Muscle of leg (tissue), 11 donors: ENCODE measurements around the gene PRRG2. TPM values are rescaled to one million over a fixed set of nuclear protein-coding genes. Genes with fewer than 3 reads are reported as not detected.
"Not testable (repeated sequence)": the region's sequence is repeated elsewhere in the genome, so short reads cannot be mapped to it uniquely, and the experiment has no call there.

Experiments
- DNase-seq: peaks from one replicate; pipeline ENCODE4 v3.0.0; 2013
- H3K27ac ChIP-seq: one replicate; pipeline ENCODE4 v1.5.1; 2013; ENCODE audit warnings: mild to moderate bottlenecking, low read length, control low read depth
- H3K27me3 ChIP-seq: one replicate; pipeline ENCODE4 v1.6.1; 2013; ENCODE audit warnings: low read length; ENCODE audit not compliant: control insufficient read depth, insufficient read depth
- H3K36me3 ChIP-seq: one replicate; pipeline ENCODE4 v1.6.1; 2013; ENCODE audit warnings: low read length; ENCODE audit not compliant: control insufficient read depth, insufficient read depth
- H3K4me1 ChIP-seq: one replicate; pipeline ENCODE4 v1.6.1; 2013; ENCODE audit warnings: low read length; ENCODE audit not compliant: control insufficient read depth, insufficient read depth
- H3K4me3 ChIP-seq: one replicate; pipeline ENCODE4 v1.5.1; 2013; ENCODE audit warnings: low read length, control low read depth
- H3K9me3 ChIP-seq: replicated peaks from 2 replicates; pipeline ENCODE4 v1.6.1; 2013; ENCODE audit warnings: low read depth, low read length; ENCODE audit not compliant: control insufficient read depth
- WGBS: methylation state at CpG from one replicate; pipeline ENCODE4 v1.1.5; 2013; ENCODE audit warnings: missing lambda C conversion rate; ENCODE audit not compliant: insufficient coverage; 5-methylcytosine and 5-hydroxymethylcytosine counted together
- polyA plus RNA-seq, 8 donors: library from polyadenylated mRNA; unstranded; fragments of 120-200 nt; gene quantifications; one replicate each; pipeline versions ENCODE4 v1.2.1 to v1.2.3, GENCODE V29; 2013; ENCODE audit warnings: inconsistent platforms in 1 of 8, low replicate concordance in 1 of 8; ENCODE audit not compliant: insufficient read length in 8 of 8, insufficient read depth in 1 of 8
- total RNA-seq: library from RNA; stranded (reverse); fragments of 120-200 nt; gene quantifications from one replicate; pipeline ENCODE4 v1.2.4, GENCODE V29; 2013

The PRRG2 gene
- total and polyA plus RNA-seq, 9 donors = 0.28 to 0.88 (median 0.56) TPM

DNA sequence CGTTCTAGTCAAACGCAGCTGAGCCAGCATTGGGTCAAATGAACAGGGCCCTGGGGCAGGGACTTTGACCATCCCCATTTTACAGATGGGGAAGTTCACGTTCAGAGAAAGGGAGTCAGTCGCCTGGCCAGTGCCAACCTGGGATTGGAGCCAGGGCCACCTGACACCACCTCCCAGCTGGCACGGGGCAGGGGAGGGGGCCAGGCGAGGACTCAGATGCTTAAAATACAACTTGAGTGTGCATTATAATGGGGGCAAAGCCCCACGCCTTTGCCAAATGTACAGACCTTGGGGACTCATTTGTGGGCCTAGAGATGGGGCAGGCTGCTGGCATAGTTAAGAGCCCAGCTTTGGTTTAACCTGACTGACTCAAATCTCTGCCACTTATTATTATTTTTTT is 24.5 kb downstream of the PRRG2 start:
- Histone ChIP-seq H3K36me3 (peaks cover 86% of the 10 kb centered on the region), H3K9me3 (no peaks in the 10 kb centered on the region), H3K4me1 (peaks cover 3% of the 10 kb centered on the region), H3K27ac (no peak overlapping the region), H3K27me3 (no peaks in the 10 kb centered on the region), H3K4me3 (no peak overlapping the region)
- no peak for DNase-seq
- WGBS = 66% methylated on average over 4 of the region's 7 CpGs

DNA sequence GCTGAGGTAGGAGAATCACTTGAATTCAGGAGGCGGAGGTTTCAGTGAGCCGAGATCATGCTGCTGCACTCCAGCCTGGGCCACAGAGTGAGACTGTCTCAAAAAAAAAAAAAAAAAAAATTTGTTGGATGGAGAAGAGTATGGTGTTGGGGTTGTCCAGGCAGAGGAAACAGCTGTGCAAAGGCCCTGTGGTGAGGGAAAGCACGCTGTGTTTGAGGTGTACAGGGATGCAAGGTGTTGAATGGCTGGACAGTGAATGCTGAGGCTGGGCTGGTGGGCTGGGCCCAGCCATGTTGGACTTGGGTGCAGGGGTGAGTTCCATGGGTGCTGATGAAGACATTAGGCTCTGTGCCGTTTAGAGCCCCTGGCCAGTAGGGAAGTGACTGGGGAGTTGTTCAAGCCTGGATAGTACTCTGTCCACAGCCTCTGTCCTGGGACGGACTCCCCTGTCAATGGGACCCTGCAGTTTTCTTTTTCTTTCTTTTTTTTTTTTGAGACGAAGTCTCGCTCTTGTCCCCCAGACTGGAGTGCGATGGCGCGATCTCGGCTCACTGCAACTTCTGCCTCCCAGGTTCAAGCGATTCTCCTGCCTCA is 28.5 kb downstream of the PRRG2 start:
- Histone ChIP-seq H3K4me1 (peaks cover 3% of the 10 kb centered on the region), H3K4me3 (no peak overlapping the region), H3K27ac (no peak overlapping the region), H3K9me3 (no peaks in the 10 kb centered on the region), H3K27me3 (no peaks in the 10 kb centered on the region), H3K36me3 (peaks cover 70% of the 10 kb centered on the region)
- 98% methylated on average over 4 of the region's 12 CpGs for WGBS
- DNase-seq = no peak

DNA sequence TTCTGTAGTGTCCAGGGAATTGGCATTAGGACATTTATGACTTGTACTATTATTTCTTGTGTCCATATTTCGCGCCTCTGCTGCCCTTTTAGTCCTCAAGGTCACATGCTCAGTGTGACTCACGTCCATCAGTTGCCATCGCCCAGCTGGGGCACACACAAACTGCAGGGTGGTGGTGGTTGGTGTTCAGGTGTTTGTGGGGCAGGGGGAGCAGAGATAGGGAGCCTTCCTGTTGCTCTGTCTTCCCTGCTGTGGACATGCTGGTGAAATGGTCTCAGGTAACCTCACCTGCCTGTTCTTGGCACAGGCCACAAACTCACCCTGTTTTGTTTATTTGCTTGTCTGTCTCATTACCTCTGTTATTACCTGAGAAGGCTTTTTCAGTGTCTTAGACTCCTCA is 32.3 kb downstream of the PRRG2 start:
- peaks cover 3% of the 10 kb centered on the region for H3K9me3 ChIP-seq
- H3K36me3 ChIP-seq = peaks cover 71% of the 10 kb centered on the region
- 92% methylated on average over 2 of the region's 4 CpGs for WGBS
- H3K4me1 ChIP-seq = no peaks in the 10 kb centered on the region
- H3K4me3 ChIP-seq = no peak overlapping the region
- no peak overlapping the region for H3K27ac ChIP-seq
- DNase-seq = no peak
- H3K27me3 ChIP-seq = no peaks in the 10 kb centered on the region

DNA sequence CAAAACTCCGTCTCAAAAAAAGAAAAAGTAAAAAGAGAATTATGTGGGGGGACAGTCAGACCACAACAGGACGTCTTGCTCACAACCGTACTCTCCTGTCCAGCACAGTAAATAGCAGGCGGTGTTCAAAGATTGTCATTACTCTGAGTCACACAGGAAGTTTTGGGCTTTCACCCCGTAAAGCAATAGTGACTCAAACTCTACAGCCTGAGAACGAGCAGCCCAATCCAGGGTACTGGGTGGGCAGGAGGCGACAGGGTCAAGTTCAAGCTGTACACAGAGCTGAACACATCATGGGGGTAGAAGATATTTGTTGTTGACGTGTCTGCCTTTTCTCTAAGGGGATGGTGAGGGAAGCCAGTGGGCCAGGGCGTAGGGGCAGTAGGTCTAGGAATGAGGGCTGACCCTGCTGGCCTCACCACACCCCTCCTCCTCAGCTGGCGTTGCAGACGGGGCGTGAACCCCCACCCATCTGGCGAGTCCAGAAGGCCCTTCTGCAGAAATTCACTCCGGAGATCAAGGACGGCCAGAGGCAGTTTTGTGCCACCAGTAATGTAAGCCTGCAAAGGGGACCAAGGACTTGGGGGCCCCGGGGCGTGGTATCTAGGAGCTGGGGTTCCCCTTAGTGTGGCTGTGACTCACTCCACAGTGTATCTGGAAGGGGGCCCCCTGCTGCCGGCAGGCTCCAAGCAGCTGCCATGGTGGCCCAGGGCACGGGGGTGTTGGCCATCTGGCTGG is 33.1 kb downstream of the PRRG2 start:
- Histone ChIP-seq H3K4me1 (no peaks in the 10 kb centered on the region), H3K4me3 (no peak overlapping the region), H3K9me3 (peaks cover 3% of the 10 kb centered on the region), H3K36me3 (peaks cover 68% of the 10 kb centered on the region), H3K27ac (no peak overlapping the region), H3K27me3 (no peaks in the 10 kb centered on the region)
- DNase-seq = no peak
- 86% methylated on average over 10 of the region's 19 CpGs for WGBS

DNA sequence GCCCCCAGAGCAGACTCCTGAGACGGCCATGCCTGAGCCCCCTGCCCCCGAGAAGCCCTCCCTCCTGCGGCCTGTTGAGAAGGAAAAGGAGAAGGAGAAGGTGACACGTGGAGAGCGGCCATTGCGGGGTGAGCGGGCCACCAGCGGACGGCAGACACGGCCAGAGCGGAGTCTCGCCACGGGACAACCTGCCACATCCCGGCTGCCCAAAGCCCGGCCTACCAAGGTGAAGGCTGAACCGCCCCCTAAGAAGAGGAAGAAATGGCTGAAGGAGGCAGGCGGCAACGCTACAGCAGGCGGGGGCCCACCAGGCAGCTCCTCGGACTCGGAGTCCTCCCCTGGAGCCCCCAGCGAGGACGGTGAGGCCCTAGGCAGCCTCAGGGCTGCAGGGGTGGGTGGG is 34.7 kb downstream of the PRRG2 start:
- no peaks in the 10 kb centered on the region for H3K4me1 ChIP-seq
- no peak for DNase-seq
- H3K36me3 ChIP-seq = peaks cover 68% of the 10 kb centered on the region
- peaks cover 3% of the 10 kb centered on the region for H3K9me3 ChIP-seq
- H3K27me3 ChIP-seq = no peaks in the 10 kb centered on the region
- no peak overlapping the region for H3K4me3 ChIP-seq
- 94% methylated on average over 21 of the region's 23 CpGs for WGBS
- no peak overlapping the region for H3K27ac ChIP-seq

DNA sequence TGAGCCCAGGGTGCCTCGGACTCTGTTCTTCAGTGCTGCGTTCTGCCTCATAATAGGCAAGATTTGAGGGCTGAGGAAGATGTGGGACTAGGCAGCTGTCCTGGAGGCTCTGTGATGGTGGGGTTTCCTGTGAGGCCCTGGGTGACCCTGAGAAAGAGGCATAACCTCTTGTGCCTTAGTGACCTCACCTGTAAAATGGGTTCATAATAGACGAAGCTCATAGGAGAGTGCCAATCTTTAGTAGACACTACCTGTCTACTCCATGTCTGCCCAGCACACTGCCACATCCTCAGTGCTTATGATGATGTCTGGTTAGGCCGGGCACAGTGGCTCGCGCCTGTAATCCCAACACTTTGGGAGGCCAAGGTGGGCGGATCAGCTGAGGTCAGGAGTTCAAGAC is 35.4 kb downstream of the PRRG2 start:
- H3K27ac ChIP-seq = no peak overlapping the region
- H3K4me3 ChIP-seq = no peak overlapping the region
- peaks cover 3% of the 10 kb centered on the region for H3K9me3 ChIP-seq
- no peak for DNase-seq
- no peaks in the 10 kb centered on the region for H3K4me1 ChIP-seq
- WGBS = 100% methylated on average over 2 of the region's 7 CpGs
- H3K27me3 ChIP-seq = no peaks in the 10 kb centered on the region
- peaks cover 68% of the 10 kb centered on the region for H3K36me3 ChIP-seq

DNA sequence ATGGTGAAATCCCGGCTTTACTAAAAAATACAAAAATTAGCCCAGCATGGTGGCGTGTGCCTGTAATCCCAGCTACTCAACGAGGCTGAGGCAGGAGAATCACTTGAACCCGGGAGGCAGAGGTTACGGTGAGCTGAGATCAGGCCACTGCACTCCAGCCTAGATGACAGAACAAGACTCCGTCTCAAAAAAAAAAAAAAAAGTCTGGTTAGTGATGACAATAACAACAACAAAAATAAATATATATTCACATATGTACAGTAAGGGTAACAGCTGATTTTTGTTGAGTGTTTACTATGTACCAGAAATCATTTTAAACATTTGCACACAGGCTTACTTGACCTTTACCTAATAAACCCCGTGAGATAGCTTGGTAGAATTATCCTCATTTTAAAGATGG is 35.8 kb downstream of the PRRG2 start:
- H3K27me3 ChIP-seq = no peaks in the 10 kb centered on the region
- peaks cover 72% of the 10 kb centered on the region for H3K36me3 ChIP-seq
- no peak overlapping the region for H3K4me3 ChIP-seq
- WGBS = 100% methylated on average over 3 of the region's 7 CpGs
- DNase-seq = no peak
- H3K9me3 ChIP-seq = peaks cover 3% of the 10 kb centered on the region
- no peaks in the 10 kb centered on the region for H3K4me1 ChIP-seq
- no peak overlapping the region for H3K27ac ChIP-seq

DNA sequence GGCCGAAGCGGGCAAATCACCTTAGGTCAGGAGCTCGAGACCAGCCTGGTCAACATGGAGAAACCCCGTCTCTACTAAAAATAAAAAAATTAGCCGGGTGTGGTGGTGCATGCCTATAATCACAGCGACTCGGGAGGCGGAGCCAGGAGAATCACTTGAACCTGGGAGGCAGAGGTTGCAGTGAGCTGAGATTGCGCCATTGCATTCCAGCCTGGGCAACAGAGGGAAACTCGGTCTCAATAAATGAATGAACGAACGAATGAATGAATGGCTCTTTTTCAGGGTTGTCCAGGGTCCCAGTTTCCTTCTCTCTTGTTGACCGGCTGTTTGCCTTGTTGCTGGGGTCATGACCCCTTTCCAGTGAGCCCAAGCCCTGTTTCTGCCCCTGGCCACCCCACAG is 36.7 kb downstream of the PRRG2 start:
- not testable (repeated sequence) for H3K4me1 ChIP-seq, DNase-seq, H3K9me3 ChIP-seq, H3K27me3 ChIP-seq, H3K27ac ChIP-seq, H3K4me3 ChIP-seq
- 90% methylated on average over 10 of the region's 13 CpGs for WGBS
- H3K36me3 ChIP-seq = peaks cover 76% of the 10 kb centered on the region

DNA sequence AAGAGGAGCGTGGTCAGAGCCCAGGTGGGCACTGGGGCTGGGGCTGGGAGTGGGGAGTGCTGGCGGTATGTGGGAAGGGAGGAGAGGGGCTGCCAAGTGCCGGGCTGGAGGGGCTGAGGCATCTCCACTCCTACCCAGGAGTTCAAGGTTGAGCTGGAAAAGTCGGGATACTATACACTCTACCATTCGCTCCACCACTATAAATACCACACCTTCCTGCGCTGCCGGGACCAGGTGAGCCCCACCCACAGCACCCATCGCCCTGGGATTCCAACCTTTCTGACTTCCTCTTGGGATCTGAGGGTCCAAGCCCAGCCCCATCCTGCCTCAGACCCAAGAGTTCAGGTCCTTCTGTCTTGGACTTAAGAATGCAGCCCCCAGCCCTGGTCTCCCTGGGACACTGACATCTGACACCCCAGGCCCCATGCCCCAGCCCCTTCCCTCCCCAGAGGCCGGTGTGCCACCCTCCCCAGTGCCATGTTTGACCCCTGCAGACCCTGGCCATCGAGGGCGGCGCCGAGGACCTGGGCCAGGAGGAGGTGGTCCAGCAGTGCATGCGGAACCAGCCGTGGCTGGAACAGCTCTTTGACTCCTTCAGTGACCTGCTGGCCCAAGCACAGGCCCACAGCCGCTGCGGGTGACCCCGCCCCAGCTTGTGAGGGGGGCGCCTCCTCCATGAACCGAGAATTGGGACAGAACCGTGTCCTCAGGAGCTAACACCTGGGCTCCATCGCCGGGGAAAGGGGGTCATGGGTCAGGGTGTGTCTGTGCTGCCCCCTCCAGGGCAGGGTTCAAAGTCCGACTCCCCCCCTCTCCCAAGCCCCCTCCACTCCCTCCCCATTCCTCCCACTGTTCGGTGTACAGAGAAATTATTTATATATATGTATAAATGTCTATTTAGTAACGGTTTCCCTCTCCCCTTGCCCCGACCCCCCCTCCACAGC is 44.1 kb downstream of the PRRG2 start:
- H3K9me3 ChIP-seq = no peaks in the 10 kb centered on the region
- H3K27me3 ChIP-seq = no peaks in the 10 kb centered on the region
- H3K36me3 ChIP-seq = peaks cover 60% of the 10 kb centered on the region
- 80% methylated on average over 13 of the region's 27 CpGs for WGBS
- H3K27ac ChIP-seq = no peak overlapping the region
- no peak for DNase-seq
- no peak overlapping the region for H3K4me3 ChIP-seq
- no peaks in the 10 kb centered on the region for H3K4me1 ChIP-seq

DNA sequence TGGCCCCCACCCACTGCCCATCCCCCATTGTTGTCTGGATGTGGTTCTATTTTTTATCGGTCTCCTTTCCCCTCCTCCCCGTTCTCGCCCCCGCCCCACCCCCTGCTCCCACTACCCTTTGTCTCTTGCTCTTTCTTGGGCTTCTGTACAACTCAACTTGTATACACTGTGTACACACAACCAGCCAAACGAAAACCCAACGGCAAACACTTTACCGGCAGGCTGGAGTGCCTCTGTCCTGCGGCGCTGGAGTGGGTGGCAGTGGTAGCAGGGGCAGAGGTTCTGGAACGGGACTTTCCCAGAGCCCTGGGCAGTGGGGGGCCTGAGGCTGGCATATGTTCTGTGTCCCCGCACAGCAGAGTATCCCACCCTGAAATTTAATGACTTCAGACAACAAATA is 45.1 kb downstream of the PRRG2 start:
- Histone ChIP-seq H3K4me1 (peaks cover 5% of the 10 kb centered on the region), H3K27ac (no peak overlapping the region), H3K36me3 (peaks cover 54% of the 10 kb centered on the region), H3K9me3 (no peaks in the 10 kb centered on the region), H3K27me3 (no peaks in the 10 kb centered on the region), H3K4me3 (no peak overlapping the region)
- no CpG with 5 or more reads among the region's 11 CpGs for WGBS
- no peak for DNase-seq
